HCT116 (cell line): ENCODE data around the gene TMEM126A. TPM values are rescaled to one million over a fixed set of nuclear protein-coding genes. Genes with fewer than 3 reads are reported as not detected.

Experiments
- ATAC-seq: fragments of 200-7000 bp; cut with Tn5 transposase; 2 replicates; pipeline ENCODE4 v1.9.1; 2020; ENCODE audit warnings: mild to moderate bottlenecking, moderate library complexity
- BruUV-seq: library from RNA; stranded (reverse); fragments of 400-500 nt; replicated peaks from 2 replicates; lab custom pipeline; 2021; lab: Mats Ljungman, UMichigan
- CTCF ChIA-PET: fragments of 300-600 bp; sonication (Branson Sonifier 250); formaldehyde crosslinking; loops from one replicate; lab custom pipeline; 2021; ENCODE audit warnings: antibody characterized with exemption; lab: Charles Lee
- POLR2A ChIA-PET: fragments of 300-600, 350-600 bp; sonication (Branson Sonifier 250); formaldehyde crosslinking; loops from one replicate; lab custom pipeline; 2021; ENCODE audit warnings: antibody characterized with exemption; lab: Charles Lee
- RAD21 ChIA-PET, 2 experiments: fragments of 300-600 bp; sonication (Branson Sonifier 250); formaldehyde crosslinking; loops; one replicate each; lab custom pipeline; 2023; ENCODE audit warnings: low total read pairs in 2 of 2; ENCODE audit not compliant: uncharacterized antibody in 2 of 2, unreplicated experiment in 2 of 2, low non-redundant PET in 1 of 2; lab: Charles Lee
- DNase-seq: peaks from one replicate; pipeline ENCODE4 v3.0.0-alpha.2; 2010; ENCODE audit warnings: low read depth, low spot score
- H2AFZ ChIP-seq: fragments of 200-600 bp; shearing (Covaris generic), sonication (generic); 2 replicates; pipeline ENCODE4 v1.6.1; 2017; ENCODE audit warnings: low read depth, mixed run types, mixed read lengths, antibody characterized with exemption, low read length; ENCODE audit not compliant: poor library complexity, severe bottlenecking
- H3K27ac ChIP-seq: 2 replicates; pipeline ENCODE4 v1.5.1; 2012; ENCODE audit warnings: low read depth, low read length
- H3K27me3 ChIP-seq: fragments of 200-600 bp; sonication (generic); 2 replicates; pipeline ENCODE4 v1.6.1; 2016; ENCODE audit warnings: mixed run types, low read length, mixed read lengths; ENCODE audit not compliant: insufficient read depth
- H3K36me3 ChIP-seq, 2 experiments: fragments of 200-500 bp in 1 of 2; fragments of 200-600 bp in 1 of 2; sonication (Bioruptor generic) in 1 of 2; sonication (generic) in 1 of 2; 2 replicates each; pipeline versions ENCODE4 v1.5.1 to v1.6.1; 2014 to 2016; ENCODE audit warnings: low read length in 2 of 2, inconsistent platforms in 1 of 2, mixed read lengths in 1 of 2, mixed run types in 1 of 2; ENCODE audit not compliant: insufficient read depth in 2 of 2, control insufficient read depth in 1 of 2
- H3K4me1 ChIP-seq, 2 experiments: fragments of 200-600 bp in 1 of 2; sonication (generic) in 1 of 2; 2 replicates each; pipeline versions ENCODE4 v1.5.1 to v1.6.1; 2012 to 2017; ENCODE audit warnings: low read length in 2 of 2, inconsistent platforms in 1 of 2, mild to moderate bottlenecking in 1 of 2, mixed read lengths in 1 of 2, mixed run types in 1 of 2, moderate library complexity in 1 of 2; ENCODE audit not compliant: insufficient read depth in 2 of 2, control insufficient read depth in 1 of 2
- H3K4me2 ChIP-seq: fragments of 200-600 bp; sonication (generic); 2 replicates; pipeline ENCODE4 v1.6.1; 2017; ENCODE audit warnings: mixed run types, low read length, mixed read lengths
- H3K4me3 ChIP-seq, 2 experiments: fragments of 200-600 bp in 1 of 2; sonication (generic) in 1 of 2; replicated peaks in 1 of 2; 2 replicates each; pipeline ENCODE4 v1.5.1; 2011 to 2016; ENCODE audit warnings: low read length in 2 of 2, control low read depth in 1 of 2, low read depth in 1 of 2, mild to moderate bottlenecking in 1 of 2, mixed read lengths in 1 of 2, mixed run types in 1 of 2
- H3K79me2 ChIP-seq: fragments of 200-600 bp; sonication (generic); 2 replicates; pipeline ENCODE4 v1.6.1; 2017; ENCODE audit warnings: mild to moderate bottlenecking, mixed run types, low read length, moderate library complexity, mixed read lengths; ENCODE audit not compliant: insufficient read depth
- H3K9ac ChIP-seq: fragments of 200-600 bp; sonication (generic); 2 replicates; pipeline ENCODE4 v1.6.1; 2016; ENCODE audit warnings: low read length, mixed read lengths
- H3K9me2 ChIP-seq: fragments of 200-600 bp; sonication (generic), shearing (Covaris generic); 2 replicates; pipeline ENCODE4 v1.6.1; 2017; ENCODE audit warnings: mixed run types, mild to moderate bottlenecking, moderate library complexity; ENCODE audit not compliant: insufficient read depth
- H3K9me3 ChIP-seq, 2 experiments: fragments of 200-500 bp in 1 of 2; fragments of 200-600 bp in 1 of 2; sonication (Bioruptor generic) in 1 of 2; sonication (generic) in 1 of 2; 2 replicates each; pipeline ENCODE4 v1.6.1; 2014 to 2017; ENCODE audit warnings: low read length in 2 of 2, mixed read lengths in 2 of 2, inconsistent platforms in 1 of 2, low read depth in 1 of 2, mild to moderate bottlenecking in 1 of 2, mixed run types in 1 of 2, moderate library complexity in 1 of 2; ENCODE audit not compliant: control insufficient read depth in 1 of 2, insufficient read depth in 1 of 2
- H4K20me1 ChIP-seq: fragments of 200-600 bp; sonication (generic), shearing (Covaris generic); 2 replicates; pipeline ENCODE4 v1.6.1; 2017; ENCODE audit warnings: mixed run types, mild to moderate bottlenecking, moderate library complexity; ENCODE audit not compliant: insufficient read depth
- CBX3 ChIP-seq: IDR thresholded peaks from 2 replicates; pipeline ENCODE4 v1.6.1; 2012; ENCODE audit warnings: low read depth
- CEBPB ChIP-seq: IDR thresholded peaks from 2 replicates; pipeline ENCODE4 v1.6.1; 2012; ENCODE audit warnings: low read depth
- EGR1 ChIP-seq: IDR thresholded peaks from 2 replicates; pipeline ENCODE4 v1.6.1; 2012; ENCODE audit warnings: low read depth
- ELF1 ChIP-seq: IDR thresholded peaks from 2 replicates; pipeline ENCODE4 v1.6.1; 2012; ENCODE audit warnings: low read depth, borderline replicate concordance
- EZH2 ChIP-seq: fragments of 200-600 bp; sonication (generic); IDR thresholded peaks from 2 replicates; pipeline ENCODE4 v1.6.1; 2017; ENCODE audit warnings: antibody characterized with exemption, mixed run types
- EZH2phosphoT487 ChIP-seq: fragments of 200-600 bp; IDR thresholded peaks from 2 replicates; pipeline ENCODE4 v1.6.1; 2018; ENCODE audit warnings: antibody characterized with exemption, borderline replicate concordance
- POLR2AphosphoS5 ChIP-seq: IDR thresholded peaks from 2 replicates; pipeline ENCODE4 v1.6.1; 2011; ENCODE audit warnings: mild to moderate bottlenecking, low read depth, low read length, moderate library complexity
- RAD21 ChIP-seq: IDR thresholded peaks from 2 replicates; pipeline ENCODE4 v1.6.1; 2012; ENCODE audit warnings: low read depth, mild to moderate bottlenecking
- SP1 ChIP-seq: IDR thresholded peaks from 2 replicates; pipeline ENCODE4 v1.6.1; 2012; ENCODE audit warnings: low read depth
- TCF7L2 ChIP-seq: IDR thresholded peaks from 2 replicates; pipeline ENCODE4 v1.7.0; 2011; ENCODE audit warnings: borderline replicate concordance, inconsistent platforms; ENCODE audit not compliant: insufficient read depth, insufficient read length; ENCODE audit errors: extremely low read depth
- ZFX ChIP-seq: fragments of 450-650 bp; IDR thresholded peaks from 2 replicates; pipeline ENCODE4 v1.6.1; 2017
- intact Hi-C: fragments of 100-400 bp; cut with micrococcal nuclease; formaldehyde crosslinking; loops from 2 replicates; pipeline ENCODE4 v1.10.0; 2022
- total RNA-seq: library from RNA; stranded (reverse); gene quantifications from one replicate; pipeline ENCODE4 v1.2.1, GENCODE V29; 2021; ENCODE audit not compliant: unreplicated experiment
- TF ChIP-seq, protein P1 (sequence below): IDR thresholded peaks from 2 replicates; pipeline ENCODE4 v1.6.1; 2012

Gene TMEM126A
- total RNA-seq, 1 experiment from 2014 or later: 24.1 TPM

- POLR2A ChIA-PET: no interaction called here
- no peaks in the 10 kb centered on the region for H3K9me3 ChIP-seq
- H3K27me3 ChIP-seq: no peaks in the 10 kb centered on the region
- RAD21 ChIA-PET: no interaction called here
- H3K9me2 ChIP-seq: no peaks in the 10 kb centered on the region
- peaks cover 61% of the 10 kb centered on the region for H4K20me1 ChIP-seq
- H3K9ac ChIP-seq: no peak overlapping the region
- intact Hi-C loops: no loop called here
- no peak overlapping the region for H2AFZ ChIP-seq
- H3K79me2 ChIP-seq: peaks cover 78% of the 10 kb centered on the region
- H3K4me1 ChIP-seq: peaks cover 6 to 23% of the 10 kb centered on the region in 2 experiments; a peak in 3 of 4 replicates
- no peak for TF ChIP-seq CEBPB
- TF ChIP-seq TCF7L2: no peak
- TF ChIP-seq ZFX: no peak
- no peak for TF ChIP-seq EZH2phosphoT487
- TF ChIP-seq, protein P1, sequence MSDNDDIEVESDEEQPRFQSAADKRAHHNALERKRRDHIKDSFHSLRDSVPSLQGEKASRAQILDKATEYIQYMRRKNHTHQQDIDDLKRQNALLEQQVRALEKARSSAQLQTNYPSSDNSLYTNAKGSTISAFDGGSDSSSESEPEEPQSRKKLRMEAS: no peak
- TF ChIP-seq SP1: no peak
- no peak for TF ChIP-seq ELF1
- no peak for TF ChIP-seq POLR2AphosphoS5
- TF ChIP-seq EZH2: no peak
- no peak for TF ChIP-seq RAD21
- TF ChIP-seq CBX3: no peak
- TF ChIP-seq EGR1: no peak
- TF ChIP-seq, all 23 proteins: peak for 0
- Histone ChIP-seq H3K36me3 (peaks cover 37 to 43% of the 10 kb centered on the region in 2 experiments), H3K4me2 (peak overlapping the region; percentile 88; the same call in 1 of the 2 replicates), H3K4me3 (no peak overlapping the region), H3K27ac (no peak overlapping the region)
- no peak for DNase-seq
- no TSS peak for BruUV-seq
- CTCF ChIA-PET: no interaction called here
- no peak for ATAC-seq
Measured at GRCh38 chr11:85661972-85662664, 14.4 kb downstream of the TMEM126A start.
